NCI-H2107 (cell line): ENCODE measurements around the gene MRPL55.
A peak's percentile ranks its signal among the peaks of the same experiment; 100 is the strongest.

Experiments used
- DNase-seq: peaks from one replicate; lab custom pipeline; 2025; lab: John Stamatoyannopoulos, UW

Gene MRPL55

DNA sequence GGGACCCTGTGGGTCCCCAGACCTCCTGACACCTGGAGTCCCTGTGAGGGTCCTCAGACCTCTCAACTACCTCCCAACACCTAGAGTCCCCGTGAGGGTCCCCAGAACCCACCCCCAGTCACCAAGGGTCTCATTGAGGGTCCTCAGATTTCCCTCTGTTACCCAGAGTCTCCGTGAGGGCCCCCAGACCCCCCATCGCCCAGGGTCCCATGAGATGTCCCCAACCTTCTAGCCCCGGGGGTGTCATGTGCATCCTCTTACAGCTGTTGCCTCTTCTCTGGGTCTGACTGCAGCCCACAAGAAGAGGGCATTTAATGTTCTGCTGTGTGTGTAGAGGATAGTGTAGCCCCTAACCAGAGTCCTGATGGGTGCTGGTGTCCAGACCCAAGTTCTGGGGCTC is 38.7 kb upstream of the MRPL55 start:
- DNase-seq = no peak

DNA sequence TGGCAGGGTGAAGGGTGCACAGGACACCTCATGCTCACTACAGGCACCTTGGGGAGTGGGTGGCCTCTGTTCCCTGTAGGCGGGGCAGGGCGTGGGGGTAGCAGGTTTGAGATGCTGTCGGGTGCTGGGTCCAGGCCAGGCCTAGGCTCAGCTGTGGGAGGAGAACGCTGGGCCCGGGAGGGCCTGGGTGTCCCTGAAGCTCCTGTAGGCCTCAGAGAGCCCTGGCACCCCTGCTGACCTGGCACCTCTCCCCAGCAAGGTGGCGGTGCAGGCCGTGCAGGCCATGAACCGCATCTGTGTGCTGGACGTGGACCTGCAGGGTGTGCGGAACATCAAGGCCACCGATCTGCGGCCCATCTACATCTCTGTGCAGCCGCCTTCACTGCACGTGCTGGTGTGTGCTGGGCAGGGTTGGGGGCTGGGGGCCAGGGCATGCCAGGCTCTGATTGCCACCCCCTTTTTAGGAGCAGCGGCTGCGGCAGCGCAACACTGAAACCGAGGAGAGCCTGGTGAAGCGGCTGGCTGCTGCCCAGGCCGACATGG is 38.1 kb upstream of the MRPL55 start:
- no peak for DNase-seq

DNA sequence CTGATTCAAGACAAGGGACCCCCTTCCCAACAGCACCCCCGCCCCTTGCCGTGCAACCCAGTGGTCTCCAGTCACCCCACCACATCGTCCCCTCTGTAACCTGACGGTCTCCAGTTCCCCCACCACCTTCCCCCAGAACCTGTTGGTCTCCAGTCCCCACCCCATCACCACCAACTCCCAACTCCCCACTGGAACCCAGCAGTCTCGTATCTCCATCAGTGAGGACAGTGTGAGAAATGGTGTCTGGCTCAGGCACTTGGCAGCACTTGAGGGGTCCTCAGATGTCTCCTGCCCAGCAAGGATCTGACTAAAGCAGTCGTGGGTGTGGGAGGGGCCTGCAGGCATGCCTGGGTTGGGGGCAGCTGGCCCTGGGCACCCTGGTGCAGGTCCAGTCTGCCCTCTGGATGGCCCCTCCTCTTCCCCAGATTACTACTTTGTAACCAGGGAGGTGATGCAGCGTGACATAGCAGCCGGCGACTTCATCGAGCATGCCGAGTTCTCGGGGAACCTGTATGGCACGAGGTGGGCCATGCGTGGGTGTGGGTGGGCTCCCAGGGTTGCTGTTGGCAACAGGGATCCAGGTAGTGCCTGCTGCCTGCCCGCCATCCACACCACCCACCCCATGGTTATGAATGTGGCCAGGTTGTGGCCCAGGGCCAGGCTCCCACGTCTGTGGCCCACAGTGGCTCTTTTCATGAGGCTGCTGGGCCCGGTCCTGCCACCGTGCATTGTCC is 37.5 kb upstream of the MRPL55 start:
- DNase-seq = no peak

DNA sequence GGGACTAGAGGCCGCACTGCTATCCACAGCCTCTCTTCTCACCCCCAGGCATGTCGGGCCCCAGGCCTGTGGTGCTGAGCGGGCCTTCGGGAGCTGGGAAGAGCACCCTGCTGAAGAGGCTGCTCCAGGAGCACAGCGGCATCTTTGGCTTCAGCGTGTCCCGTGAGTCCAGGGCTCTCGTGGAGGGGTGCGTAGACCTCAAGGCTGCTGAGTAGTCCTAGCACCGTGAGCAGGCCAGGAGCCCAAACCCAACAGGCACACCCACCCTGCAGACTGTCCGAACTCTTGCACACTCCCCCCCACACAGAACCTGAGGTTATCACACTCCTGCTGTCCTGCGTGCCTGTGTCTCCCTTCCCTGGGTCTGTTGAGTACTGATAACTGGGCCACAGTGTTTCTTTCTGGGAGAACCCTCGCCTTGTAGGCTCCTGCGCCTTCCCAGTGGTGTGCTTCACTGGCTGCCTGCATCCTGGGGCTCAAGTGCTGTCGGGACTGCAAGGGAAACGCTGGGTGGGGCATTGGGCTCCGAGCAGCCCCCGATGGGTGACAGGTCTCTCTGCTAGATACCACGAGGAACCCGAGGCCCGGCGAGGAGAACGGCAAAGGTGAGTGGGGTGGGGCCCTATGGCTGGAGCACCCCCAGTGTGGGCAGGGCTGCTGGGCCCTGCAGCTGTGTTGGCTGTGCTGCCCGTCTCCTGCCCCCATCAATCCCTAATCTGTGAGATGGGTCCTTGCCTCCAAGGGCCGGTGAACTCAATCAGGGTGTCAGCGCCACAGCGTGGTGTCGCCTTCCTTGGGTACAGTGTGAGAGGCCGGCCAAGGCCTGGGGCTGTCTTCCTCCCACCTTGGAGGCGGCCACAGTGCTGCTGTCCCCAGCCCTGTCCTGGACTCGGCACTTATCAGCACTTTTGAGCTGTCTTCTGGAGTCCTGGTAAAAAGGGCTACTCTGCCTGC is 36.6 kb upstream of the MRPL55 start:
- no peak for DNase-seq

DNA sequence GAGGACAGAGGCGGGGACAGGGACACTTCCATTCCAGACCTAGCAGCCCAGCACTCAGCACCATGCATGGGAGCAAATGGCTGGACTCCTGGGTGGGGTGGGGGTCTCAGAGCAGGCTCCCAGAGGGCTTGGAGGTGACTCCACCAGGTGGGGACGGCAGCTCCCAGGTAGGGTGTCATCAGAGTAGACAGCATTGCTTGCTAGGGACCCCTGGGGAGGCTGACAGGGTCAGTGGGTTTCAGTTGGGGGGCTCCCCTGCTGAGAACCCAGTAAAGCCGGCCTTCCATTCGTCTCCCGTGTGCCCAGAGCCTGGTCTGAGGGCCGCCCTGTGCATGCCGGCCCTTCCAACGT is 35.9 kb upstream of the MRPL55 start:
- no peak for DNase-seq

DNA sequence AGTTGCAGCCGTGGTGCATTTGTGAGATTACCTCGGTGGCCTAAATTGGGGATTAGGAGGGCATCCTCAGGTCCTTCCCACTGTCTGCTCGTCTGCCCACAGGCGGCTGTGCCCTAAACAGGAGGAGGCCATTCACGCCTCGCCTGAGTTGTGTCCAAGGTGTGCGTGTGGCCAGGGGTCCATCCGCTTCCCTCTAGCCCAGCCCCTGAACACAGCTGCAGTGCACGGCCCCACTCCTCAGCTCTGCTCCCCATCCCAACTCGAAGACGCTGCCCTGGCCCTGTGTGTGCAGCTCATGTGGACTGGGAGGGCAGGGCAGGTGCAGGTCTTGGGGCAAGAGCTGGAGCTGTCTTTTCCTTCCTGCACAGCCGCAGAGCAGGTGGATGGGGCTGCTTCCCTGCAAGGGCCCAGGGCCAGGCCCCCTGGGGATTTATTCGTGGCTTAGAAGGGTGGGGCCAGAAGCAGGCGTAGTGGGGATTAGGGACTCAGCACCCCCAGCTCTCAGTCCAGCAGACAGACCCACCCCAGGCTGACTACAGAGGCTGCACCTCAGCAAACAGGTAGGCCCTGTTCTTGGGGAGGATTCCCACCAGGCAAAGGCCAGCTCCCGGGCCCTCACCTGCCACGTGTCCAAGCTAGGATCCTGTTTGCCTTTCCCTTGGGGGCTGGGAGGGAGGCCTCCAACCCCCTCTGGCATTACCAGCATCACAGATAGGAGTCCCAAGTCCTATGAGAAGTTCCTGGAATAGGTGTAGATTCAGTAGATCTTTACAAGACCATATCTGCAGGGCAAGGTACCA is 35.3 kb upstream of the MRPL55 start:
- DNase-seq = no peak

DNA sequence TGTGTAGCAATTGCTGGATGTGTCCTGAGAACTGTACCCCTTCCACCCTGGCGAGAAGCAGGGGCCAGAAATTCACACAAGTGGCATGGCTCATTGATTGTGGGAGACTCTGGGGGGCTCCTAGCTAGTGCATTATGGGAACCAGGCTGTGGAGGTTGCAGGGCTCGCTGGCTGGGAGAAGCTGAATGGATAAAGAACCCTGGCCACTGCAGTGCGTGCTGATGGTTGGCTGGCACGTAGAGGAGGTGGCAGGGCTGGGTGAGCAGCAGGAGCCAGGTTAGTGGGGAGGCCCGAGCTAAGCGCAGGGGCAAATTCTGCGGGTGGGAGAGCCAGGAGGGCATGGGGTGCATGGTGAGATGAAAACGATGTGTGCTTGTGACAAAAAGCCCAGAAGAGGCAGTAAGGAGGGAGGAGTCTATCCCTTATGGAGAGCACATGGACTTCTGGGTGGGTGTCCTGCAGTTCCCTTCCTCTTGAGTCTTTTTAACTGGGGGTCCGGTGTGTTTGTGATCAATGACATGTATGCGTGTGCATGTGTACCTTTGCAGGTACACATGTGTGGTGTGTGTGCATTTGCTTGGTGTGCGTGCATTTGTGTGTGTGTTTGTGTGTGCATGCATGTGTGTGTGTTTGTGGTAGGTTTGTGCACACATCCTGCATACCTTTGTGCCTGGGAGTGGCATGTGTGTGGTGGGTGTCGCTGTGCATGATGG is 34.5 kb upstream of the MRPL55 start:
- DNase-seq = no peak

DNA sequence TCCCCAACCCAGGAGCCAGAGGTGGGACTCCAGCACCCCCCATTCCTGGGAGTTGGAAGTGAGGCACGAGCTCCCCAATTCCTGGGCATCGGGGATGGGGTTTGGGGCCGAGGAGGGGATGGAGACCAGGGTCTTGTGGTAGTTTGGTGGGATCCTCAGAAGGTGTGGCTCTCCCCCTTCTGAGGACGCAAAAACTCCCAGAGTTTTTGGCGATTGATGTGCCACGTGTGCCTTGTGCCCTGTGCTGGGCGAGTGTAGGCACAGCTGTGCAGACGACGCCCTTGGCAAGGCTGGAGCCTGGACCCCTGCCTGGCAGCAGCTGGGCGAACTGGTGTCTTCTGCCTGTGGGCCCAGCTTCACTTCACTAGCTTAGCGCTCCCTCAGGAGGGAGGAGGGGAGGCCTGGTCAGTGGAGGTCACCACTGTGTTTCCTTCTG is 33.6 kb upstream of the MRPL55 start:
- no peak for DNase-seq

DNA sequence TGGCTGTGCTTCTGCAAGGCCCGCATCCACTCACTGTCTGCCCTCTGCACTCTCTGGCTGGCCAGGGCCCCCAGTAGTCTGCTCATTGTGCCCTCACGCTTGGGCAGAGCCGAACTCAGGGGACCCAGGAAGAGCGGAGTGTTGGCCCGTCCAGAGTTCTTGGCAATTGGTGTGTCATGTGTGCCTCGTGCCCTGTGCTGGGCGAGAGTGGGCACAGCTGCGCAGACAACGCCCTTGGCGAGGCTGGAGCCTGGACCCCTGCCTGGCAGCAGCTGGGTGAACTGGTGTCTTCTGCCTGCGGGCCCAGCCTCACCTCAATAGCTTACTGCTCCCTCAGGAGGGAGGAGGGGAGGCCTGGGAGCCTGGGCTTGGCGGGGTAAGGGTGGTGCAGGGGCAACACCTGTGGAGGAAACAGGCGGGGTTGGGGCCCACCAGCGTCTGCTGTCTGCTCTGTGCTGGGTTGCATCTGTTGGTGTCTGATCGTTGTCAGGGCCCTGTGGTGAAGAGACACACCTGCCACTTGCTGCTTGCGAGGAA is 33.1 kb upstream of the MRPL55 start:
- DNase-seq = no peak

DNA sequence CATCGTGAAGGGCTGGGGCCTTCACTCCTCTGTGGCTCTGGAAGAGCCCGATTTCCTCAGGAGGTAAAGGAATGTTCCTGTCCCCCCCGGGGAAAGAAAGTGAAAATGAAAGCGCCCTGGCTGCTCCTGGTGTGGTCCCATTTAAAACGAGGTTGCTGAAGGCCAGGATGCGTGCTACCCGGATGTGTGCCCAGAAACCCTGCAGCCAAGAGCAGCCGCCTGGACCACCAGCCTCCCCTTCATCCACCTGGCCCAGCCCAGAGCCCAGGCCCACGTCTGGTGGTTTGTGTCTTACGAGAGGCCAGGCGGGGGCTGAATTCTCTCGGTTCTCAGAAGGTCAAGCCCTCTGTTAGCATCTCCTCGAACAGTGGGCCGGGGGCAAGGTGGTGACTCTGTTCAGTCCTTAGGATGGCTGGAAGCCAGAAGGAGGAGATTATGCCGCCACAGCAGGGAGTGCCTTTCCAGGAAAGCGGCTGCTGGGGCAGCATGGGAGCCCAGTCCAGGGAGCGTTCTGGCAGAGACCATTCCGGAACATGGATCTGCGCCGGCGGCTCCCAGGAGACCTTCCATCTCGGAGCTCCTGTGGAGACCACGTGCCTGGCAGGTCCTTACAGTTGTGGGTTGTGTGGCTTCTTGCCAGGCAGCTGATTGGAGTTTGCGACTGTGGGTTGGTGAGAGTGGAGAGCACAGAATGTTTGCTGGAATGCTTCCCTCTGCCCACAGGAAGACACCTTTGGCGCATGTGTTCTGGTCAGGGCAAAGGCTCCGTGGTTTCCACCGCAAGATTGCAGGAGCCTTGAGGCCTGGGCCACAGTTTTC is 32.3 kb upstream of the MRPL55 start:
- peak; percentile 73 for DNase-seq

DNA sequence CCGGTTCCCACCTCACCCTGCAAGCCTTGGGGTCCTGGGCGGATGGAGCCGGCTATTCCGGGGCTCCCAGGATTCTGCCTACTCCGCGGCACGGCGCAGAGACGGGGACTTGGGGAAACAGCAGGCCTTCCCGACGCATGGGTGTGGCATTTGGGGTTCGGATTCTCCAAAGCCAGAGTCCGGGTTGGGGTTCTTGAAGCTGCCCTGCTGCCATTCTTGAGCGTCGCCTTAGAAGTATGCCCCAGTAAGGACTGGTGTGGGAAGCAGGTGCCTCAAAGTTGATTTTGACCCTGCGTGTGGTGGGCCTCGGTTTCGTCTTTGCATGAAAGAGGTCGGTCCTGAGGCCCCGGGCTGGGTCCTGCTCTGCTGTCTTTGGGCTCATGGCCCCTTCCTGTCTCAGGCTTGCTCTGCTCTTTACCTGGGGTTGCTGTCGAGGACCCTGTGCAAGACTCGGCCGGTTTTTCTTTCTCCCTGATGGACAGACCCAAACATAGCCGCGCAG is 31.7 kb upstream of the MRPL55 start:
- no peak for DNase-seq

DNA sequence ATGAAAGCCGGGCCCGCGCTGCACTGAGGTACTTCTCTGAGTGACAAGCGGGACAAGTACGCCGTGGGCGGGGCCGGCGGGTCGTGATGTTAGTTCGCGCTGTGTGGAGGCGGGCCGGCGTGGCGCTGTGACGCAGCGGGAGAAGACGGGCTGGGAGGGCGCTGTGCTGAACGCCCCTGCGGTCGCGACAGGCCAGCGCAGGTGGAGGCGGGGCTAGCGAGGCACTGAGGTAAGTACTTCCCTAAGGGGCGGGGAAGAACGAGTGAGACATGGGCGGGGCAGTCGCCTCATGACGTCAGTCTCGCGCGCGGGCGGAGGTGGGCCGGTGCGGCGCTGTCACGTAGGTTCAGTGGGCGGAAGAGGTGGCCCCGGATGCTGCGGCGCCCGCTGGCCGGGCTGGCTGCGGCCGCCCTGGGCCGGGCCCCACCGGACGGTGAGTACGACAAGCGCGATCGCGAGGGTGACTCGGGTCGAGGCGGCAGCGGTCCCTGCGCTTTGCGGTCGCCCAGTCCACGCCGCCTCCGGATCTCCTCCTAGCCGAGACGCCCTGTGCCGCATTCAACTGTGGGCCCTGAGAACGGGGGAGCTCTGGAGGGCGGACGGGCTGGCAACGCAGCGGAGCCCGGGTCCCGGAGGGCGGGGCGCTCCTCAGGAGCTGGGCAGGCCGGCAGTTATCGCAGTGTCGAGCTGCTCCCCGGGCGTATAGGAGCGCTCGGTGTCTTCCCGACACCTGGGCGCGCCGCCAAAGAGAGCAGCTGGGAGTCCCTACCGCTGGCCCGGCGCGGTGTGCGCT is 31.0 kb upstream of the MRPL55 start, which contains the start of gene GUK1:
Gene GUK1, plus strand, starts transcription at position 349 of the 793 bp plus-strand sequence. Its CDS starts 24 bp downstream, at position 373.
- DNase-seq = peak; percentile 99

DNA sequence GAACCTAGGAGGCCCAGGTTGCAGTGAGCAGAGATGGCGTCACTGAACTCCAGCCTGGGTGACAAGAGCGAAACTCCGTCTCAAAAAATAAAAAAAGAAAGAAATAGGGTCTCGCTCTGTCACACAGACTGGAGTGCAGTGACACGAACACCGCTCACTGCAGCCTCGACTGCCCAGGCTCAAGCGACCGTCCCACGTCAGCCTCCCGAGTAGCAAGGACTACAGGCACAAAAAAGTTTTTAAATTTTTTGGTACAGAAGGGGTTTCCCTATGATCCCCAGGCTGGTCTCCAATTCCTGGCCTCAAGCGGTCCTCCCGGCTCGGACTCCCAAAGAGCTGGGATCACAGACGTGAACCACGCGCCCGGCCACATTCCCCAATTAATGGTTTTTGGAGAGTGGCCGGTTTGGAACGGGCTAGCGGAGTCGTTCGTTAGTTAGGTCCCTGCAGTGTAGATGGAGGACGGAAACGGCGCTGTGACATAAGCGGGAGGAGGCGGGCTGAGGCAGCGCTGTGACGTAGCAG is 30.4 kb upstream of the MRPL55 start:
- DNase-seq = no peak

DNA sequence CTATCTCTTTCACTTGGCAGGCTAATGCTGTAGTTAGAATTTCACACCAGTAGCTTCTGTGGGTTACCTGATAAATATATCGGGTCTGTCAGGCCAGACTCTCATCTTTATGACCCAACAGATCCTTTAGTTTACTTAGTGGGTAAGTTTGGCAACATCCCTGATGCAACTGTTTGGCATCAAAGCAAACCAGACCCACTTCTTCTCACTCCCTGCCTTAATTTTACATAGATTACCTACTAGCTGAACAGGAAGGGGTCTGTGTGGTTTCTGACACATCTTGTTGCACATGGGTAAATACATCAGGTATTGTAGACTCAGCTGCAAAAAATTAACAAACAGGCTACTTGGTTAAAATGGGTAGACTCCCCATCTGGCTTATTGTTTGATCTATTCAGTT is 27.8 kb upstream of the MRPL55 start:
- no peak for DNase-seq

DNA sequence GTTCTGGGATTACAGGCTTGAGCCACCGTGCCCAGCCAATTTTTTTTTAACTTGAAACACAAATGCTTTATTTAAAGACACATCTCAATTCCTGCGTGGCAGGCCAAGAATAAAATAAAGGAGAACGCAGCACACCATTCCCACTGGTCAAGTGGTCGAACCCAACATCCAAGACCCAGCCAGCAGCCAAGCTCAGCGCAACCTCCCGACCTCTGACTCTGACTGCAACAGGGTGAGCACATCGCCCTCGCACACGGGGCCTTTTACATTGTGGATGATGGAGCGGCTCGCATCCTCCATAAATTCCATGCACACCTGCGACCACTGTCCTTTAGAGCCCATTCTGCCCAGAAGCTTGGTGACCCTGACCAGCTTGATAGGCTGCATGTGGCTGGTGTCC is 25.5 kb upstream of the MRPL55 start:
- DNase-seq = no peak

DNA sequence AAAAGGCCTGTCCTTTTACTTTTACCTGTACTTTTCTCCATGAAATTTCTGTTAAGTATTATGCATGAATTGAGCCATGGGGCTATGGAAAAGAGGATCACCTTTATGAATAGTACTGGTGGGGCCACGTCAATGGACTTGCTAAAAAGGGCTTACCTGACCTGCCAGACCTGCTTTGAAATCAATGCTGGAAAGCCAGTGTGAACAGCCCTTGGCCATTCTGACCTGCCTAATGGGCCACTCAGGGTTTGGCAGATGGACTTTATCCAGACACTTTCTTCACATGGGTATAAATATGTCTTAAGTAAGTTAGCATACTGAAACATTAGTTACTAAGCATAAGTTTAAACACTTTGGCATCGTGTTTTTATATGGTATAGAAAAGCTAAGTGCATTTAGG is 22.7 kb upstream of the MRPL55 start:
- DNase-seq = no peak

DNA sequence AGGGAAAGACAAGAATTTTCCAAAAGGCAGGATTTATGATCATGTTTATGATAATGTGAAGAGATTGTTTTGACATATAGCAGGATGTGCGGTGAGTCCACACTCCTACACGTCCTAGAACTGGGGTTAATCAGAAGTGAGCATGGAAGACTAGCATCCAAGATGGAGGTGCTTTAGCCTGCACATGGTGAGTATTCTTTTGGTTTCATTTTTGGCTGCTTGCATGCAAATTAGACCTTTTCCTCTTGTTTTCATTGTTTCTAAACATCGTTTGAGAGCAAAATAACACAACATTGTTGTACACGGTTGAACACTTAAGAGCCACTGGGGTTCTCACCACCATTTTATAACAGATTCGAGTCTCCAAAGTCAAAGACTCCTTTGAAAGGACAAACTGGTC is 16.1 kb upstream of the MRPL55 start:
- no peak for DNase-seq

DNA sequence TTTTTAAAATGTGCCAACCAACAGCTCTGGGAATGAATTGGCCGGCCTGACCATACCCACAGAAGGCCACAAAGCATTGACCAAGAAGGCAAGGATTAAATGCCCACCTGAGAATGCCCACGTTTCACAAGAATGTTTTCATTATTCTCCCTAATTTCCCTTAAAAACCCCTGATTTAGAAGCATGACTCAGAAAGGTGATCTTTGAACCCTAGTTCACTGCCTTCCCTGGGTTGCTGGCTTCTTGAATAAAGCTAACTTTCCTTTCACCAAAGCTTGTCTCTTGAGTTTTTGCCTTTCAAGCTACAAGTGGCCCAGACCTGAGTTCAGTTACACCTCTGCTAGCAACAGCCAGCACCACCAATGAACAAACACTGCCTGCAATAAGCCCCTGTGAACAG is 14.4 kb upstream of the MRPL55 start:
- no peak for DNase-seq

DNA sequence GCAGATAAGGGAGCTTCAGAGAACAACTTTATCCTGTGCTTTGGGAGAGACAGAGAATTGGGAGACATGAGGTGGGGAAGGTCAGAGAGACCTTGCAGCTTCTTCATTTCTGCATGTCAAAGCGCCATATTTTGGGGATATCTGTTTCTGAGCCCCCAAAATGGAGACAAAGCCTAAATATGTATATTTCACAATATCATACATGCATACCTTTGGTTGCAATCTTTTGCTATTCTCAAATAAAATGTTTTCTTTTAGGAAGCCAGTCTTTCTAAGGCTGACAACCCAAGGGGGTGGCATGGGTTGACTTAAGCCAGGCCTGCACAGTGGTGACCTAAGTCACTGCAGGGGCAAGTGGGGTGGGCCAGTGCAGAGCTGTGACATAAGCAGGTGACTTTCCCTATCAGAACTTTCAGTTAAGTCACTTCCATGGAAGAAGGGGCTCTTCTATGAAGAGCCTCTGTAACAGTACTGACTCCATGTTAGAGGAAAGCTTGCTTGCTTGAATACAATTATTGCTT is 13.9 kb upstream of the MRPL55 start:
- DNase-seq = no peak
